Caco-2 (cell line): ENCODE results near the gene KIAA1586. TPM values are rescaled to one million over a fixed set of nuclear protein-coding genes. Genes with fewer than 3 reads are reported as not detected.

Source experiments
- BruUV-seq: library from RNA; stranded (reverse); fragments of 400-500 nt; replicated peaks from 2 replicates; lab custom pipeline; 2021; lab: Mats Ljungman, UMichigan
- CTCF ChIA-PET: fragments of 300-600 bp; sonication (Branson Sonifier 250); formaldehyde crosslinking; loops from one replicate; lab custom pipeline; 2022; ENCODE audit warnings: antibody characterized with exemption; lab: Charles Lee
- POLR2A ChIA-PET: fragments of 300-600 bp; sonication (Branson Sonifier 250); formaldehyde crosslinking; loops from one replicate; lab custom pipeline; 2022; ENCODE audit warnings: antibody characterized with exemption; lab: Charles Lee
- DNase-seq, 2 experiments: peaks; one replicate each; pipeline versions ENCODE4 v3.0.0 to v3.0.0-alpha.2; 2020 to 2022
- H3K27me3 ChIP-seq: replicated peaks from 2 replicates; pipeline ENCODE4 v1.6.0; 2011; ENCODE audit warnings: low read length; ENCODE audit not compliant: control insufficient read depth, insufficient read depth
- H3K36me3 ChIP-seq: 2 replicates; pipeline ENCODE4 v1.5.1; 2011; ENCODE audit warnings: low read length; ENCODE audit not compliant: control insufficient read depth, insufficient read depth
- H3K4me1 ChIP-seq: fragments of 250-450 bp; sonication (Bioruptor Pico); 2 replicates; pipeline ENCODE4 v1.5.1; 2020; ENCODE audit warnings: mild to moderate bottlenecking
- H3K4me3 ChIP-seq: 2 replicates; pipeline ENCODE4 v1.5.1; 2011; ENCODE audit warnings: low read depth, mild to moderate bottlenecking, control low read depth, low read length
- H3K9me3 ChIP-seq: fragments of 250-450 bp; sonication (Bioruptor Pico); 2 replicates; pipeline ENCODE4 v1.5.1; 2020; ENCODE audit warnings: mild to moderate bottlenecking, moderate library complexity
- H3K27ac Mint-ChIP-seq: one replicate; pipeline ENCODE4 v1.8.0; 2022; ENCODE audit warnings: mixed read lengths; ENCODE audit not compliant: unreplicated experiment
- H3K27me3 Mint-ChIP-seq: one replicate; pipeline ENCODE4 v1.8.0; 2022; ENCODE audit warnings: mixed read lengths; ENCODE audit not compliant: insufficient read depth, unreplicated experiment
- H3K36me3 Mint-ChIP-seq: one replicate; pipeline ENCODE4 v1.8.0; 2022; ENCODE audit warnings: mild to moderate bottlenecking, mixed read lengths; ENCODE audit not compliant: insufficient read depth, unreplicated experiment
- H3K4me1 Mint-ChIP-seq: one replicate; pipeline ENCODE4 v1.8.0; 2022; ENCODE audit warnings: low read depth, mixed read lengths; ENCODE audit not compliant: unreplicated experiment
- H3K4me3 Mint-ChIP-seq: one replicate; pipeline ENCODE4 v1.8.0; 2022; ENCODE audit warnings: mild to moderate bottlenecking, moderate library complexity, mixed read lengths; ENCODE audit not compliant: unreplicated experiment
- H3K9me3 Mint-ChIP-seq: one replicate; pipeline ENCODE4 v1.8.0; 2022; ENCODE audit warnings: mixed read lengths; ENCODE audit not compliant: unreplicated experiment
- CTCF ChIP-seq, 2 experiments: fragments of 200-600 bp in 1 of 2; IDR thresholded peaks; 1 replicate in 1 of 2; 2 replicates in 1 of 2; pipeline versions ENCODE4 v1.5.1 to v1.8.0; 2011 to 2022; ENCODE audit warnings: antibody characterized with exemption in 1 of 2, control low read depth in 1 of 2, inconsistent platforms in 1 of 2, low read depth in 1 of 2, low read length in 1 of 2, mild to moderate bottlenecking in 1 of 2, moderate library complexity in 1 of 2; ENCODE audit not compliant: insufficient read depth in 1 of 2, severe bottlenecking in 1 of 2, unreplicated experiment in 1 of 2
- intact Hi-C: fragments of 100-400 bp; cut with micrococcal nuclease; formaldehyde crosslinking; loops from one replicate; pipeline ENCODE4 v1.10.0; 2022; ENCODE audit not compliant: unreplicated experiment
- total RNA-seq: library from RNA; stranded (reverse); gene quantifications from 2 replicates; pipeline ENCODE4 v1.2.3, GENCODE V29; 2022

The KIAA1586 gene
- total RNA-seq, 1 experiment from 2014 or later: 12.9 TPM

GRCh38 chr6:57087916-57088315 lies 41.4 kb downstream of the KIAA1586 start:
- Histone ChIP-seq H3K36me3 (no peaks in the 10 kb centered on the region), H3K27me3 (no peaks in the 10 kb centered on the region), H3K4me3 (no peak overlapping the region), H3K9me3 (no peaks in the 10 kb centered on the region), H3K4me1 (peaks cover 38% of the 10 kb centered on the region)
- H3K27me3 Mint-ChIP-seq: no peaks in the 10 kb centered on the region
- BruUV-seq: no TSS peak
- ChIA-PET POLR2A (no interaction called here), CTCF (no interaction called here)
- no peaks in the 10 kb centered on the region for H3K9me3 Mint-ChIP-seq
- peaks cover 16% of the 10 kb centered on the region for H3K36me3 Mint-ChIP-seq
- peaks cover 32% of the 10 kb centered on the region for H3K4me1 Mint-ChIP-seq
- intact Hi-C loops: loop anchor here (2.0 to 5.0 kb wide), 2 partner anchors 41 to 85 kb away; partner anchors contain the start of genes BAG2 and KIAA1586
- H3K4me3 Mint-ChIP-seq: no peak overlapping the region
- DNase-seq: no peak
- H3K27ac Mint-ChIP-seq: peak overlapping the region; percentile 20
- TF ChIP-seq CTCF (IDR thresholded peaks at IDR 0.05; ENCODE audit: insufficient read depth in 1 of 2, low read depth in 1 of 2, low read length in 1 of 2, severe bottlenecking in 1 of 2, unreplicated experiment in 1 of 2): no peak

- intact Hi-C loops: loop anchor here (2.0 to 5.0 kb wide), 2 partner anchors 42 to 84 kb away; partner anchors contain the start of genes BAG2 and KIAA1586
Measured at GRCh38 chr6:57089265-57089664, 42.8 kb downstream of the KIAA1586 start.

More at GRCh38 chr6:57089265-57089664, 42.8 kb downstream of the KIAA1586 start:
- no peaks in the 10 kb centered on the region for H3K27me3 Mint-ChIP-seq
- H3K27ac Mint-ChIP-seq: peak overlapping the region; percentile 46
- no peaks in the 10 kb centered on the region for H3K27me3 ChIP-seq
- BruUV-seq: TSS peak; percentile 55
- peak overlapping the region; percentile 24 for H3K4me3 ChIP-seq
- ChIA-PET POLR2A (interaction anchor here (0.7 kb wide), 2 partner anchors 83 to 173 kb away, joined by 3 to 5 read pairs; partner anchors contain the start of gene BAG2), CTCF (no interaction called here)
- H3K4me3 Mint-ChIP-seq: peak overlapping the region; percentile 68
- H3K4me1 Mint-ChIP-seq: peaks cover 38% of the 10 kb centered on the region
- peaks cover 38% of the 10 kb centered on the region for H3K4me1 ChIP-seq
- H3K36me3 Mint-ChIP-seq: peaks cover 22% of the 10 kb centered on the region
- DNase-seq: no peak
- H3K36me3 ChIP-seq: no peaks in the 10 kb centered on the region
- no peaks in the 10 kb centered on the region for H3K9me3 ChIP-seq
- no peak for TF ChIP-seq CTCF (IDR thresholded peaks at IDR 0.05; ENCODE audit: insufficient read depth in 1 of 2, low read depth in 1 of 2, low read length in 1 of 2, severe bottlenecking in 1 of 2, unreplicated experiment in 1 of 2)
- no peaks in the 10 kb centered on the region for H3K9me3 Mint-ChIP-seq
